Small intestine (tissue), 7 donors: ENCODE data around the gene TOPBP1. TPM values are rescaled to one million over a fixed set of nuclear protein-coding genes. Genes with fewer than 3 reads are reported as not detected.
"Not testable (repeated sequence)": the region's sequence is repeated elsewhere in the genome, so short reads cannot be mapped to it uniquely, and the experiment has no call there.

Source experiments
- DNase-seq, 2 donors: peaks; one replicate each; pipeline versions ENCODE4 v3.0.0 to v3.0.0-alpha.2; 2013
- FAIRE-seq: peaks from 2 replicates; lab custom pipeline; 2012; peaks lifted over from hg19 to GRCh38; lab: Jason Lieb, UNC
- H3K27ac ChIP-seq, 3 donors: one replicate each; pipeline ENCODE4 v1.5.1; 2013; ENCODE audit warnings: low read length in 2 of 3, mild to moderate bottlenecking in 2 of 3, control low read depth in 1 of 3, inconsistent platforms in 1 of 3, low read depth in 1 of 3, moderate library complexity in 1 of 3
- H3K27me3 ChIP-seq, 3 donors: one replicate each; pipeline ENCODE4 v1.6.1; 2013; ENCODE audit warnings: low read length in 3 of 3, inconsistent platforms in 1 of 3; ENCODE audit not compliant: control insufficient read depth in 3 of 3, insufficient read depth in 3 of 3
- H3K36me3 ChIP-seq, 3 donors: one replicate each; pipeline ENCODE4 v1.6.1; 2013; ENCODE audit warnings: low read length in 3 of 3, inconsistent platforms in 1 of 3, low read depth in 1 of 3, mild to moderate bottlenecking in 1 of 3, moderate library complexity in 1 of 3; ENCODE audit not compliant: control insufficient read depth in 3 of 3, insufficient read depth in 2 of 3
- H3K4me1 ChIP-seq, 3 donors: one replicate each; pipeline ENCODE4 v1.6.1; 2013; ENCODE audit warnings: low read length in 2 of 3, inconsistent platforms in 1 of 3, low read depth in 1 of 3, mild to moderate bottlenecking in 1 of 3, moderate library complexity in 1 of 3; ENCODE audit not compliant: control insufficient read depth in 3 of 3, insufficient read depth in 2 of 3
- H3K4me3 ChIP-seq, 3 donors: one replicate each; pipeline ENCODE4 v1.5.1; 2013; ENCODE audit warnings: low read length in 3 of 3, control low read depth in 1 of 3, inconsistent platforms in 1 of 3, low read depth in 1 of 3, mild to moderate bottlenecking in 1 of 3, moderate library complexity in 1 of 3
- H3K9me3 ChIP-seq, 2 donors: one replicate each; pipeline ENCODE4 v1.6.1; 2013; ENCODE audit warnings: low read depth in 1 of 2, low read length in 1 of 2; ENCODE audit not compliant: control insufficient read depth in 2 of 2, insufficient read depth in 1 of 2
- WGBS, 3 donors: extraction: QIAGEN DNeasy Blood & Tissue Kit; methylation state at CpG; one replicate each; pipeline ENCODE4 v1.1.7; 2013; 5-methylcytosine and 5-hydroxymethylcytosine counted together
- polyA plus RNA-seq, 4 donors: library from polyadenylated mRNA; stranded (reverse) in 3 of 4; unstranded in 1 of 4; fragments of 200-250 nt in 3 of 4; fragments of 120-200 nt in 1 of 4; gene quantifications; one replicate each; pipeline versions ENCODE4 v1.2.1 to v1.2.3, GENCODE V29; 2013
- donor health status: healthy with polysubstance abuse.
- donor health status: control.
- donor health status: control.
- donor health status: Bipolar disorder and iron deficiency.
- donor health status: healthy.

TOPBP1 gene
- polyA plus RNA-seq, 4 donors, result 7.8 to 33.5 (median 10.3) TPM

GRCh38 chr3:133568294-133569014 is 93.3 kb downstream of the TOPBP1 start:
- H3K9me3 ChIP-seq, result no peaks in the 10 kb centered on the region
- H3K36me3 ChIP-seq, result no peaks in the 10 kb centered on the region
- 64 to 73% (median 71%) methylated on average over 8 of the region's 8 CpGs for WGBS, 3 donors
- DNase-seq (no peak), FAIRE-seq (no peak)
- H3K4me1 ChIP-seq, result peaks cover 0 to 5% (median 0%) of the 10 kb centered on the region in 3 donors
- H3K27ac ChIP-seq, result no peak overlapping the region
- no peak overlapping the region for H3K4me3 ChIP-seq
- no peaks in the 10 kb centered on the region for H3K27me3 ChIP-seq

GRCh38 chr3:133563816-133564215 is 97.9 kb downstream of the TOPBP1 start:
- H3K27ac ChIP-seq, result no peak overlapping the region
- H3K4me3 ChIP-seq, result no peak overlapping the region
- no peak for DNase-seq
- peaks cover 0 to 2% of the 10 kb centered on the region in 2 donors for H3K9me3 ChIP-seq
- 71 to 78% (median 78%) methylated on average over 1 of the region's 1 CpG for WGBS, 3 donors
- H3K4me1 ChIP-seq, result no peaks in the 10 kb centered on the region
- no peaks in the 10 kb centered on the region for H3K36me3 ChIP-seq
- FAIRE-seq, result no peak
- H3K27me3 ChIP-seq, result no peaks in the 10 kb centered on the region

GRCh38 chr3:133563186-133563591 is 98.6 kb downstream of the TOPBP1 start:
- Histone ChIP-seq H3K4me3 (no peak overlapping the region), H3K4me1 (no peaks in the 10 kb centered on the region), H3K9me3 (peaks cover 0 to 7% of the 10 kb centered on the region in 2 donors), H3K27ac (no peak overlapping the region), H3K27me3 (no peaks in the 10 kb centered on the region), H3K36me3 (no peaks in the 10 kb centered on the region)
- FAIRE-seq (no peak), DNase-seq (no peak)
- WGBS, 3 donors, result 67 to 81% (median 73%) methylated on average over 5 of the region's 5 CpGs

GRCh38 chr3:133562376-133562775 is 99.4 kb downstream of the TOPBP1 start:
- Histone ChIP-seq H3K27me3 (no peaks in the 10 kb centered on the region), H3K4me1 (no peaks in the 10 kb centered on the region), H3K27ac (no peak overlapping the region), H3K36me3 (no peaks in the 10 kb centered on the region), H3K4me3 (no peak overlapping the region), H3K9me3 (peaks cover 0 to 8% of the 10 kb centered on the region in 2 donors)
- FAIRE-seq, result no peak
- WGBS, 3 donors, result 85 to 100% (median 99%) methylated on average over 1 of the region's 1 CpG
- DNase-seq, result no peak

- no peaks in the 10 kb centered on the region for H3K36me3 ChIP-seq
- no peak for DNase-seq
- peaks cover 0 to 8% of the 10 kb centered on the region in 2 donors for H3K9me3 ChIP-seq
- no peak for FAIRE-seq
- no peak overlapping the region for H3K27ac ChIP-seq
- H3K27me3 ChIP-seq, result no peaks in the 10 kb centered on the region
- H3K4me3 ChIP-seq, result no peak overlapping the region
- 82 to 88% (median 84%) methylated on average over 2 of the region's 2 CpGs for WGBS, 3 donors
- H3K4me1 ChIP-seq, result no peaks in the 10 kb centered on the region
These were observed 100.1 kb downstream of the TOPBP1 start for GRCh38 chr3:133561679-133562078.

GRCh38 chr3:133551589-133551988 is 110.2 kb downstream of the TOPBP1 start:
- H3K4me1 ChIP-seq, H3K4me3 ChIP-seq, DNase-seq, H3K27ac ChIP-seq, H3K36me3 ChIP-seq, H3K27me3 ChIP-seq, H3K9me3 ChIP-seq, FAIRE-seq: not testable (repeated sequence)
- 82 to 95% (median 94%) methylated on average over 7 to 11 of the region's 14 CpGs for WGBS, 3 donors

Other genes with a start within 250 kb of the TOPBP1 start
- 100 to 1,000 TPM in 1 of 4 donors, 10 to 100 TPM in 3; 43.2 to 114 (median 59.5) TPM for gene CDV3, start 88.3 kb downstream of the TOPBP1 start, polyA plus RNA-seq
- gene TF, start 84.5 kb upstream of the TOPBP1 start, polyA plus RNA-seq, result 1 to 10 TPM in 2 of 4 donors, under 1 TPM in 1, not detected in 1; under 0.01 to 8.3 (median 5.6) TPM
- 10 to 100 TPM in 2 of 4 donors, 1 to 10 TPM in 2; 7.6 to 55.3 (median 31.7) TPM for gene SRPRB, start 143.9 kb upstream of the TOPBP1 start, polyA plus RNA-seq
- 1 to 10 TPM in 1 of 4 donors, under 1 TPM in 2, not detected in 1; 0.27 to 7.5 (median 0.77) TPM for gene RAB6B, start 233.9 kb upstream of the TOPBP1 start, polyA plus RNA-seq